ENCODE results near the gene KCNJ12. TPM values are rescaled to one million over a fixed set of nuclear protein-coding genes. Genes with fewer than 3 reads are reported as not detected.

KCNJ12 gene
- total and polyA plus RNA-seq, 12 donors, result 2.8 to 14.7 (median 8.5) TPM

- ATAC-seq (peak in 1 of 8 donors; percentile 5), DNase-seq (no peak)
- H3K9me3 ChIP-seq, result no peaks in the 10 kb centered on the region
- intact Hi-C loops (cut with DNase I), result loop anchor here in 1 of 10 donors (10.0 kb wide), 1 partner anchor 48 kb away; no protein-coding TSS in a partner anchor
- peaks cover 0 to 19% (median 5%) of the 10 kb centered on the region in 7 donors for H3K27me3 ChIP-seq
- 61 to 71% methylated on average over 29 of the region's 29 CpGs for WGBS, 2 donors
- H3K4me1 ChIP-seq, result peaks cover 11 to 40% (median 25%) of the 10 kb centered on the region in 9 donors
- H3K36me3 ChIP-seq, result no peaks in the 10 kb centered on the region
- TF ChIP-seq, protein P1, sequence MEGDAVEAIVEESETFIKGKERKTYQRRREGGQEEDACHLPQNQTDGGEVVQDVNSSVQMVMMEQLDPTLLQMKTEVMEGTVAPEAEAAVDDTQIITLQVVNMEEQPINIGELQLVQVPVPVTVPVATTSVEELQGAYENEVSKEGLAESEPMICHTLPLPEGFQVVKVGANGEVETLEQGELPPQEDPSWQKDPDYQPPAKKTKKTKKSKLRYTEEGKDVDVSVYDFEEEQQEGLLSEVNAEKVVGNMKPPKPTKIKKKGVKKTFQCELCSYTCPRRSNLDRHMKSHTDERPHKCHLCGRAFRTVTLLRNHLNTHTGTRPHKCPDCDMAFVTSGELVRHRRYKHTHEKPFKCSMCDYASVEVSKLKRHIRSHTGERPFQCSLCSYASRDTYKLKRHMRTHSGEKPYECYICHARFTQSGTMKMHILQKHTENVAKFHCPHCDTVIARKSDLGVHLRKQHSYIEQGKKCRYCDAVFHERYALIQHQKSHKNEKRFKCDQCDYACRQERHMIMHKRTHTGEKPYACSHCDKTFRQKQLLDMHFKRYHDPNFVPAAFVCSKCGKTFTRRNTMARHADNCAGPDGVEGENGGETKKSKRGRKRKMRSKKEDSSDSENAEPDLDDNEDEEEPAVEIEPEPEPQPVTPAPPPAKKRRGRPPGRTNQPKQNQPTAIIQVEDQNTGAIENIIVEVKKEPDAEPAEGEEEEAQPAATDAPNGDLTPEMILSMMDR (IDR thresholded peaks at IDR 0.05), result no peak
- H3K4me3 ChIP-seq, result no peak overlapping the region
- no peak overlapping the region for H3K27ac ChIP-seq
Measured at GRCh38 chr17:21382560-21383495, 6.7 kb downstream of the KCNJ12 start.

GRCh38 chr17:21385281-21385845 lies 9.2 kb downstream of the KCNJ12 start:
- intact Hi-C loops (cut with DNase I), result loop anchor here in 1 of 10 donors (10.0 kb wide), 1 partner anchor 51 kb away; no protein-coding TSS in a partner anchor
- peaks cover 3 to 24% (median 13%) of the 10 kb centered on the region in 9 donors for H3K4me1 ChIP-seq
- no peaks in the 10 kb centered on the region for H3K36me3 ChIP-seq
- no peak overlapping the region for H3K4me3 ChIP-seq
- H3K27ac ChIP-seq, result no peak overlapping the region
- TF ChIP-seq, protein P1 (IDR thresholded peaks at IDR 0.05), result no peak
- no peaks in the 10 kb centered on the region for H3K9me3 ChIP-seq
- ATAC-seq, result no peak
- DNase-seq, result no peak
- 56 to 69% methylated on average over 10 of the region's 10 CpGs for WGBS, 2 donors
- H3K27me3 ChIP-seq, result no peaks in the 10 kb centered on the region

DNA sequence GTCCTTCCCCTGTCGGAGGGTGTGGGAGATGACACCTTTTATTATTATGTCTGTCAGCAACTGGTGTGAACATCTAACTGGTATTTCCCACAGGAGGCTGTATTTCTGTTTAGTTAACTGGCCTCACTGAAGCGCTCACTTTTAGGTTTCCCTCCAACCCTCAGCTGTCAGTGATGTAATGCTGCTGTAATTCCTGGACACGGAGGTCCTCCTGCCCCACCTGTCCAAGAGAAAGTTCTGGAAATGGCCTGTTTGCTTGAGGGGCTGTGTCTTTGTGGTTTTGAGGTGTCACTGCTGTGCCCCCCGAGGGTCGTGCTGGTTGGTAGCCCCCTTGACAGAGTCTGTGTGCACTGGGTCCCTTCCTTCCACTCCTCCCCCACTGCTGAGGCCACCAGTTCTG lies 11.5 kb downstream of the KCNJ12 start:
- DNase-seq, result no peak
- H3K4me3 ChIP-seq, result no peak overlapping the region
- intact Hi-C loops (cut with DNase I), result loop anchor here in 1 of 10 donors (10.0 kb wide), 1 partner anchor 53 kb away; no protein-coding TSS in a partner anchor
- TF ChIP-seq, protein P1 (IDR thresholded peaks at IDR 0.05), result no peak
- peak overlapping the region in 4 of 10 donors; percentile 22 to 40 (median 36) for H3K27ac ChIP-seq
- 63 to 72% methylated on average over 5 of the region's 5 CpGs for WGBS, 2 donors
- H3K27me3 ChIP-seq, result no peaks in the 10 kb centered on the region
- no peaks in the 10 kb centered on the region for H3K9me3 ChIP-seq
- no peaks in the 10 kb centered on the region for H3K36me3 ChIP-seq
- ATAC-seq, result no peak
- peaks cover 3 to 22% (median 11%) of the 10 kb centered on the region in 9 donors for H3K4me1 ChIP-seq

GRCh38 chr17:21388066-21388465 lies 11.9 kb downstream of the KCNJ12 start:
- Histone ChIP-seq H3K4me3 (no peak overlapping the region), H3K9me3 (no peaks in the 10 kb centered on the region), H3K27me3 (no peaks in the 10 kb centered on the region), H3K36me3 (no peaks in the 10 kb centered on the region), H3K27ac (peak overlapping the region in 3 of 10 donors; percentile 35 to 40 (median 36)), H3K4me1 (peaks cover 1 to 17% (median 7%) of the 10 kb centered on the region in 9 donors)
- ATAC-seq, result peak in 6 of 8 donors; percentile 30 to 82 (median 50)
- intact Hi-C loops (cut with DNase I), result loop anchor here in 1 of 10 donors (10.0 kb wide), 1 partner anchor 53 kb away; no protein-coding TSS in a partner anchor
- TF ChIP-seq, protein P1 (IDR thresholded peaks at IDR 0.05), result no peak
- WGBS, 2 donors, result 44 to 64% methylated on average over 12 of the region's 12 CpGs
- DNase-seq, result peak; percentile 36 to 66
